ENCODE results near the gene MUC5B. TPM values are rescaled to one million over a fixed set of nuclear protein-coding genes. Genes with fewer than 3 reads are reported as not detected.

The MUC5B gene
- total and polyA plus RNA-seq, 11 donors: 0.01 TPM; not detected in 10

- H3K36me3 ChIP-seq: no peaks in the 10 kb centered on the region
- peaks cover 0 to 8% (median 0%) of the 10 kb centered on the region in 12 donors for H3K9me3 ChIP-seq
- intact Hi-C loops (cut with DNase I): no loop called here
- ATAC-seq: no peak
- TF ChIP-seq CTCF (IDR thresholded peaks at IDR 0.05) (no peak), POLR2A (IDR thresholded peaks at IDR 0.05) (no peak)
- WGBS, 4 donors: 38 to 54% (median 49%) methylated on average over 26 to 48 of the region's 48 CpGs
- no peak overlapping the region for H3K27ac ChIP-seq
- H3K4me3 ChIP-seq: no peak overlapping the region
- H3K27me3 ChIP-seq: peaks cover 19 to 68% (median 40%) of the 10 kb centered on the region in 9 donors
- peak in 3 of 5 donors; percentile 15 to 61 (median 24) for DNase-seq
- H3K4me1 ChIP-seq: no peaks in the 10 kb centered on the region
Measured at GRCh38 chr11:1219834-1220815, 2.7 kb upstream of the MUC5B start.

- TF ChIP-seq CTCF (IDR thresholded peaks at IDR 0.05) (no peak), POLR2A (IDR thresholded peaks at IDR 0.05) (no peak)
- H3K36me3 ChIP-seq: no peaks in the 10 kb centered on the region
- 65 to 72% (median 66%) methylated on average over 28 of the region's 28 CpGs for WGBS, 4 donors
- no peak overlapping the region for H3K27ac ChIP-seq
- peaks cover 23 to 76% (median 40%) of the 10 kb centered on the region in 9 donors for H3K27me3 ChIP-seq
- ATAC-seq: no peak
- no peaks in the 10 kb centered on the region for H3K4me1 ChIP-seq
- no peak overlapping the region for H3K4me3 ChIP-seq
- peak in 3 of 5 donors; percentile 13 to 39 (median 18) for DNase-seq
- H3K9me3 ChIP-seq: no peaks in the 10 kb centered on the region
- intact Hi-C loops (cut with DNase I): no loop called here
Measured at GRCh38 chr11:1220941-1221721, 1.7 kb upstream of the MUC5B start.

GRCh38 chr11:1221848-1222311 is 986 bp upstream of the MUC5B start:
- Histone ChIP-seq H3K4me1 (no peaks in the 10 kb centered on the region), H3K36me3 (no peaks in the 10 kb centered on the region), H3K27me3 (peaks cover 23 to 79% (median 40%) of the 10 kb centered on the region in 9 donors), H3K4me3 (no peak overlapping the region), H3K9me3 (no peaks in the 10 kb centered on the region), H3K27ac (no peak overlapping the region)
- TF ChIP-seq POLR2A (IDR thresholded peaks at IDR 0.05) (no peak), CTCF (IDR thresholded peaks at IDR 0.05) (no peak)
- intact Hi-C loops (cut with DNase I): no loop called here
- DNase-seq (peak in 3 of 5 donors; percentile 13 to 47 (median 16)), ATAC-seq (no peak)
- 65 to 78% (median 75%) methylated on average over 15 to 23 of the region's 23 CpGs for WGBS, 4 donors

Data from heart left ventricle (tissue), 16 donors.